ENCODE data around the gene TRAPPC8.
"Not testable (repeated sequence)": the region's sequence is repeated elsewhere in the genome, so short reads cannot be mapped to it uniquely, and the experiment has no call there.

DNA sequence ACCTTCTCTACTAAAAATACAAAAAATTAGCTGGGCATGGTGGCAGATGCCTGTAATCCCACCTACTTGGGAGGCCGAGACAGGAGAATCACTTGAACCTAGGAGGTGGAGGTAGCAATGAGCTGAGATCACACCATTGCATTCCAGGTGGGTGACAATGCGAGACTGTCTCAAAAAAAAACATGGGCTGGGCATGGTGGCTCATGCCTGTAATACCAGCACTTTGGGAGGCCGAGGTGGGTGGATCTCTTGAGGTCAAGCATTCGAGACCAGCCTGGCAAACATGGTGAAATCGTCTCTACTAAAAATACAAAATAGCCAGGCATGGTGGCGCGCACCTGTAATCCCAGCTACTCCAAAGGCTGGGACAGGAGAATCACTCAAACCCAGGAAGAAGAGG, 43.2 kb downstream of the TRAPPC8 start:
- TF ChIP-seq, protein P1, sequence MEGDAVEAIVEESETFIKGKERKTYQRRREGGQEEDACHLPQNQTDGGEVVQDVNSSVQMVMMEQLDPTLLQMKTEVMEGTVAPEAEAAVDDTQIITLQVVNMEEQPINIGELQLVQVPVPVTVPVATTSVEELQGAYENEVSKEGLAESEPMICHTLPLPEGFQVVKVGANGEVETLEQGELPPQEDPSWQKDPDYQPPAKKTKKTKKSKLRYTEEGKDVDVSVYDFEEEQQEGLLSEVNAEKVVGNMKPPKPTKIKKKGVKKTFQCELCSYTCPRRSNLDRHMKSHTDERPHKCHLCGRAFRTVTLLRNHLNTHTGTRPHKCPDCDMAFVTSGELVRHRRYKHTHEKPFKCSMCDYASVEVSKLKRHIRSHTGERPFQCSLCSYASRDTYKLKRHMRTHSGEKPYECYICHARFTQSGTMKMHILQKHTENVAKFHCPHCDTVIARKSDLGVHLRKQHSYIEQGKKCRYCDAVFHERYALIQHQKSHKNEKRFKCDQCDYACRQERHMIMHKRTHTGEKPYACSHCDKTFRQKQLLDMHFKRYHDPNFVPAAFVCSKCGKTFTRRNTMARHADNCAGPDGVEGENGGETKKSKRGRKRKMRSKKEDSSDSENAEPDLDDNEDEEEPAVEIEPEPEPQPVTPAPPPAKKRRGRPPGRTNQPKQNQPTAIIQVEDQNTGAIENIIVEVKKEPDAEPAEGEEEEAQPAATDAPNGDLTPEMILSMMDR (IDR thresholded peaks at IDR 0.05) = not testable (repeated sequence)
- TF ChIP-seq POLR2A (IDR thresholded peaks at IDR 0.05); EP300 (IDR thresholded peaks at IDR 0.05; ENCODE audit: low read depth); POLR2AphosphoS5 (IDR thresholded peaks at IDR 0.05): not testable (repeated sequence)
